Activated gamma-delta T cell treated with Interleukin-2 at 50 U/mL for 16 hours (primary cell): ENCODE results near the gene GALNT18.

Source experiments
- DNase-seq: peaks from one replicate; pipeline ENCODE4 v3.0.0-alpha.2; 2020

The GALNT18 gene

DNA sequence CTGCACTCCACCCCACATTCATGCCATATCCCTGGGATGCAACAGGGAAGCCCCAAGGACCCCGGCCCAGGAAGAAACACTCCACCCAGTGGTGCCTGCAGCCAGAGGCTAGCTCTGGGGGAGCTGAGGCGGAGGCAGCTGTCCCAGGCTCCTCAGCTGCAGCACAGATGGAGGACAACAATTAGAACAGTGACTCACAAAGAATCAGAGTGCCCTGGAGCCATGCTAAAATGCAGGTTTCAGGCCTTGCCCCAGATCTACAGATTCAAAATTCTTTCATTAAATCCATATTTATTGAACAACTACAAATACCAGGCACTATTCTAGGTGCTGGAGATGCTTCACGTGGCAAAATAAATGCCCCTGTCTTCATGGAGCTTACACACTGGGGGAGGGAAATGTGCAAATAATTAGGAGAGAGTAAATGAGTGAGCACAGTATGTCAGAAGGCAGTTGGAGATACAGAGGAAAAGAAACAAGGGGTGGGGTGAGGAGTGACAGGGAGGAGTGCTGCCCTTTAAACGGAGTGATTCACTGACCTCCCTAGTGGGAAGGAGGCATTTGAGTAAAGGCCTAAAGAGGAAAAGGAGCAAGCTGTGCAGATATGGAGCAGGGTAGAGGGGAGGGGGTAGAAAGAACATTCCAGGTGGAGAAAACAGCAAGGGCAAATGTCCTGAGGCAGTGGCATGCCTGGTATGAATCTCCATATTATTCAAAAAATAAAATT, 195.4 kb downstream of the GALNT18 start:
- no peak for DNase-seq

- DNase-seq: no peak
These were observed 196.0 kb downstream of the GALNT18 start for GRCh38 chr11:11425806-11426205.

DNA sequence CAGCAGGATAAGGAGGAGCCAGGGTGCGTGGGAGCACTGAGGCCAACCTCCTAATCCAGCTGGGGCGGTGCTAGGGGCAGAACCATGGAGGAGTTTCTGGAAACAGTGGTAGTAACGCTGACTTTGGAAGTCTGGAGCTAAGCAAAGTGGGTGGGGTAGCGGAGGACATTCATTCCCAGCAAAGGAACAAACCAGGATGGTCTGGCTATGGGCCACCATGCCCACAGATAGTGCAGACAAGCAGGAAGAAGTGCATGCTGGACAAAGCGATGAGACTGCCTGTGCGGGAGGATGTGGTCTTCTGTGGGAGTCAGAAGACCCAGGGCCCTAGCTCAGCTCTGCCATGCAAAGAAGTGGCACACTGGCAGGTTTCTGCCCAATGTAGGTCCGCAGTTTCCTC, 197.1 kb downstream of the GALNT18 start:
- no peak for DNase-seq

- no peak for DNase-seq
These were observed 199.2 kb downstream of the GALNT18 start for GRCh38 chr11:11422411-11423128.

- no peak for DNase-seq
These were observed 200.3 kb downstream of the GALNT18 start for GRCh38 chr11:11421509-11421908.

DNA sequence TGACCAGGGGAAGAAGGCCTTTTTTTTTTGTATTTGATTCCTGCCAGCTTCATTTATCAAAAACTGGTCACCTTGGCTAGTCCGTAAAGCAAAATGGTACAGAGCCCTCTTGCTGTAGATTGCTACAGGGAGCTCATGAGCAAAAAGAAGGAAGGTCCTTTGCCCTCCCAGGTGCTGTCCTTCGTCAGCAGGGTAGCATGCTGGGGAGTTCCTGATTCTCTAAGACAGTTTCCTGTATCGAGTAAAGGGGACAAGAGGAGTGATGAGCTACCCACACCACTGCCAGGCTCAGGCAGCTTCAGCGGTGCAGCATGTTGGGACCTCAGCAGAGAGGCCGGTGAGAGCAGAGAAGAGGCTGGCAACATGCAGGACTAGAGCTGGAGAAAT, 200.9 kb downstream of the GALNT18 start:
- no peak for DNase-seq

DNA sequence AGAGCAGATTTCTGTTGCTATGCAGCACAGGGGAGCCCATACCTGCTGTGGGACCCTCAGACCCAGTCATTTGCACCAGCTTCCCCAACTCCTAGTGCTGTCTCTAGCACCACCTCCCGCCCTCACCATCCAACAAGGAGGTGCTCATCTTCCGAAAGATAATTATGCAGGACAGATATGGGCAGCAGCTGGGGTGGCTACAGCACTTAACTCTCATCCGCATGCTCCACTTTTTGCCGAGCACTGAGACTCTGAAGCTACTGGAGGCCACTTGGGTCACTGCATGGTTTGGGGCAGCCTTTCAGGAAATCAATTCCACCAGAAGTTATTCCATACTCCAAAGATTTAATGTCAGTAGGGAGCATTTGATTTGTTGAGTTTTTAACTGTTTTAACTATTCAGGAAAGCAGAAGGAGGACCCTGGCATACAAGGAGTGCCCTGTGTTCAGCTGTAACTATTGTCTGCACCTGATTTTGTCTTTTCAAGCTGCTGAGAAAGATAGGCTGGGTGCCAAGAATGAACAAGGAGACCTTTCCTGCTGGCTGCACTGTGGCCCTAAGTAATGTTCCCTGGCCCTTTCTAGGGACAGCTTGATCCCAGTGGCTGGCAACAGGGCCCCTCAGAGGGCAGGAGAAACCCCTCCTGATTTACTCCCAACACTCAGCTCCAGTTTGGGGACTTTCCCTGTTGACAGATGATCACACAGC, 201.5 kb downstream of the GALNT18 start:
- DNase-seq: no peak

GRCh38 chr11:11419747-11420146, 202.1 kb downstream of the GALNT18 start:
- no peak for DNase-seq

DNA sequence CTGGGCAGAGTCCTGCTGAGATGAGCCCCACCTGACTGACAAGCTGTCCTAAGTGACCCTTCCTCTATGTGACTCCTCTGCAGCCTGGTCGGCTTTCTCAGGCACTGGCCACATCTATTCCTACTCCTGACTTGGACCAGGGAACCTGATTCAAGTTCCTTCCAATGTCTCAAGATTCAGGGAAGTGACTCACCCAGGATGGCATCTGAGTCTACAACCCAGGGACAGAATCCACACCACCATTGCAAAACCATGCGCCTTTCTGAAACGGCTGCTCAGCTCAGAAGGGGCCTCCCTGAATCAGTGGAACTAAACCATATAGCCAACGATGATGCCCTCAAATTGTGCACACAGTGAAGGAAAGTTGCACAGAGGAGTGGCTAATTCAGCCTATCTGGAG, 204.9 kb downstream of the GALNT18 start:
- DNase-seq: no peak

- DNase-seq: no peak
These were observed 205.3 kb downstream of the GALNT18 start for GRCh38 chr11:11416502-11416901.

DNA sequence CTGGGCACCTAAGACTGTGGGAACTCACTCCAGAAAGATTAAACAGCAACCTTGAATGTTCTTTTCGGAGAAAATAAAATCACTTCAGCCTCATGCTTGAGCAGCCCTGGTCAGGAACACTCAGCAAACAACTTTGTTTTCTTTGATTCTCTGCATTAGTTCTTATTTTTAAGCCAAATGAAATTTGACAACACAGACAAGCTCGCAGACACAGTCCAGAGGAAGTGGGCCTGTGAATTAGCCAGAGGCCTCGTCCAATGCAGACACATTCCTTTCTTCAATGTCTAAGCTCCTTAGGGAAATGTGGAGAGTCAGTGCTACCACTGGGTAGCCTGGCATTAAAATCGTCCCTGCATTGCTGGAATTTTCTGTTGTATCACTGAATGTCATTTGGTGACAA, 205.9 kb downstream of the GALNT18 start:
- DNase-seq: no peak

- DNase-seq: no peak
These were observed 206.8 kb downstream of the GALNT18 start for GRCh38 chr11:11414996-11415395.

DNA sequence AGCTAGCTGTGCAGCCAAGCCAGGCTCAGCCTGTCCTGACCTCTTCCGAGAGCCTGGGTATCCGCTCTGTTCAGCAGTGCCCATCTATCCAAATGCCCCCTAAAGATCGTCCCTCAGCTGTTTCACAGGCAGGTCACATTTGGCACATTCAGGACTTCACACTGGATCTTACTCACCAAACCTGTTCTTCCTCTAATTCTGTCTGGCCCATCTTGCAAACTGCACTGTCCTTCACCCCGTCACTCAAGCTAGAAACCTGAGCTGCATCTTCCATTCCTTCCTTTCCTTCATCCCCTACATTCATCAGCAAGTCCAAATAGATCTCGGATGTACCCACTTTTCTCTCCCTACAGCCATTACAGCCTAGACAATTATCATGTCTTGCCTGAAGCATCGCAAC, 208.0 kb downstream of the GALNT18 start:
- no peak for DNase-seq

DNA sequence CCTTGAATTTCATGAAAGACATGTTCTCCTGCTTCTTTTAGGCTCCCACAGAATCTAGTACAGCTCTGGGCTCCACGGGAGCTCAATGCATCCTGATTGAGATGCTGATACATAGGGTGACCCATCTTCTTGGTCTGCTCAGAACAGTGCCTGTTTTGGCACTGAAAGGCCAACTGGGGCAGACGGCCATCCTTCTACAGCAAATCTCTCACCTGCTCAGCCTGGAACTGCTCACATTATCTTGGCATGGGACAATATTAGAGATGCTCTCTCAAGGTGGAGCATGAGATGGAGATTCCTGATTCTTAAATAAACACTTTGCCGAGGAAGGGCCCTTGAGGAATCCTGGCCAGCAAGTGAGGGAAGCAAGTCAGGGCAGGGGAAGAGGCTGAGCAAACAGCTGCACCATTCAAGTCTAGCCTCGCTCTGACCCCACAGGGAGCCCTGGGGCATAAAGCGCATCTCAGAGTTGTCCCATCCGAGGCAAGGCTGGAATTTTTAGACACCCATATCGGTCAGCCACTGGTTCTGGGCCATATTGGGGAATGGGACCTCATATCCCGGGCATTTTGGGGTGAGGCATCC, 210.3 kb downstream of the GALNT18 start:
- DNase-seq: no peak

DNA sequence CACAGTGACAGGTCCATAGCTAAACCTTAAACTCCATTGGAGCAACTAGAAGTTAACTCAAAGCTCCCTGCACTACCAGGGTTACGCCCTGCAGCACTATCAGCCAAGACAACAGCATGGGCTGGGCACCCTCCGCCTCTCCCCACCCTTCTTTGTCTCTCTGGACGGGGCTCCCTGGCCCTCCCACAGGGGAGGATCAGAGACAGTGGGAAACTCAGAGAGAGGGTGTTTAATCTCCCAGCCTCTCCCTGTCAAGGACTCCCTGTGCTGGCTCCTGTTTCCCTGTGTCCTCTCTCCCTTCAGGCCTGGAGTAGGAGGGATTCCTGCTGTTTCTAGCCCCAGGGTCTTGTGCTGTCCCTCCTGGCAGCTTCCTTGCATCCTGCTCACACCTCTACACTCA, 211.9 kb downstream of the GALNT18 start:
- DNase-seq: no peak

DNA sequence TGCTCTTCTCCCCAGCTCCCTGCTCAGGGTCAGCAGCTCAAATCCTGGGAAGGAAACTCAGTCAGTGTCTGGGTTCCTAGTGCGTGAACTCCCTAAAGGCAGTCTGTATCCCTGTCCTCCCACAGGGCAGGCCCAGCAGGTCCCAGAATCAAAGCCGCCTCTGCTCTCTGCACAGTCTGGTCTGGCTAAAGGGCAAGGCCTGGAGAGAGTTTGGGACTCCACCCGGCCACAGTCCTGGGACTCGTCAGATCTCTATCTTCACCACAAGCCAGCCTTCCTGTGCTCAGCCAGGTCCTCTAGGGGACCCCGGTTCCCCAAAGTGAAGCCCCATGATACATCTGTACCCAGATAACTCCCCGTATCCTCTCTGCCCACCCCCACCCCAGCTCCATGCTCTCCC, 212.6 kb downstream of the GALNT18 start:
- no peak for DNase-seq

GRCh38 chr11:11408436-11409221, 213.2 kb downstream of the GALNT18 start:
- DNase-seq: no peak

DNA sequence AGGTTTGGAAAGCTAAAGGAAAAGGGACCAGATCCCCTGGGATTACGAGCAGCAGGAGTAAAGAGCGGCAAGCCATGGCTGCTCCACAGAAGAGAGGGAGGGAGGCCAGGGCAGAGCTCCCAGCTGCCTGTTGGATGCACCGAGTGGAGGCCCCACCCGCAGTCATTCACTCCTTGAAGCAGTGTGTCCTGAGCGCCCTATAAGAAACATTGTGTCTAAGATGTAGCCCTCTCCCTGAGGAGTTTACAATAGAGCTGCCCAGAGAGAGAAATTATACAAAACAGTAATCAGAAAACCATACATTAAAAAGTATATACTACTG, 214.1 kb downstream of the GALNT18 start:
- no peak for DNase-seq

- no peak for DNase-seq
These were observed 214.6 kb downstream of the GALNT18 start for GRCh38 chr11:11407065-11407762.

DNA sequence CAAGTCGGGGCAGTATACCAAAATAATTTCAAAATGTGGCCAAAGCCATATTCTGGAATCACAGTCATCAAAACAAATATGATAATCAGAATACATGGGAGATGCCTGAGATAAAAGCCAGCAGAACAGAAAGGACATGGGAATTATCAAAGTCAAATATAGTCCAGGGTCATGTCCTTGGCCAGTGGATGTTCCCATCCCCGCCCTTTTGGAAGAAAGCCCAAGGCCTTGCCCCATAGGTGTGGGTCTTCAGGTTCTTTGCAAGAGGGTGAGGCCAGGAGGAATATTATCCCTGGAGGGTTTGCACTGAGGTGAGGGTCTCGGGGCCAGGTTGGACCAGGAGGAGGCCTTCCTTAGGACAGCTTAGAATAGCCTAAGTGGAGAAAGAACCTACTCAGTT, 215.2 kb downstream of the GALNT18 start:
- no peak for DNase-seq

DNA sequence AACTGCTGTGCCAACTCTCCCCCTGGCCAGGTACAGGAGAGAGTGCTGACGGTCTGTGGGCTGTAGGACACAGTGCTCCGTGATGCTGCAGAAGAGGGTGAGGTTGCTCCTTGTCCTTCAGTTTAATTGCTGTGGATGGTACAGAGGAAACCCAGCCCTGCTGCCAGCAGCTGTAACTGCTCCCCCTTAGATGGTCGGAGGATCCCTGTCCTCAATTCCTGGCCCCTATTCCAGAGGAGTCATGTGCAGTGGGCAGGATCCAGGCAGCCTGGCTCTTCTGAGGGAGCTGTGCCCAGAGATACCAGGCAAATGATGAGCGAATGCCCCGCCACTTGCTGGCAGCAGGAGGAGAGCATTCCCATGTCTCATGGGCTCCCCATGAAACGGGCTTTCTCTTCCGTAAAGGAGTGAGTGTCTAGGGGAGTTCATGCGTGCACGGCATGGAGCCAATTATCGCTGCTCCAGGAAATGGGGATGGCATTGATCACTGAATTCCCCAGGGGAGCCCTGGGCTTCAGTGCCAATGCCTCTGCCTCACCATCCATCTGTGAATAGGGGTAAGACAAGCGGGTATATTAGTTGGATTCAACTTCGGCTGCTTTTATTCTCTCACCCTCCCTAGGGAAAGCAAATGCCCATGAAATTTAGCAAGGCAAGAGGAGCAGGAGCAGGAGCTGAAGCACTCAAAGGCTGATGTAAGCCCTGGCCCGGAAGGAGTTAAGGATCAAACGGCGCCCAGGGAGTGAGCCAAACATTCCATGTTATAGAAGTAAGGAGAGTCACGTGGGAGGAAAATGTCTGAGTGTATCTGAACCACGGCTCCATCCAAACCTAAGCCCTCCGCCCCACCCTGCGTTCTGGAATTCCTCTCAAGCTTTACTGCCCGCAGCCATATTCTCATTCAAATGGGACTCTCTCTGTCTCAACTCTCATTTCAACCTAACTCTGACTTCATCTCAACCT, 217.8 kb downstream of the GALNT18 start:
- no peak for DNase-seq
